ENCODE measurements around the gene CDH8. TPM values are rescaled to one million over a fixed set of nuclear protein-coding genes. Genes with fewer than 3 reads are reported as not detected.

CDH8 gene
- total and polyA plus RNA-seq, 2 of the 4 experiments (the other 2 are of a cell fraction), result not detected

GRCh38 chr16:62046801-62047200 is 10.6 kb upstream of the CDH8 start:
- no peak overlapping the region for H2BK15ac ChIP-seq (ENCODE audit: low read depth, low read length)
- DNase-seq (no peak), ATAC-seq (ENCODE audit: low read depth) (no peak)
- H2AFZ ChIP-seq (replicated peaks; ENCODE audit: low read length, poor library complexity), result no peak overlapping the region
- BruUV-seq (replicated peaks), result no TSS peak
- dilution Hi-C loops (cut with HindIII; ENCODE audit: low sequenced_read_pairs, unreplicated experiment), result no loop called here
- no peak overlapping the region for H3K9ac ChIP-seq (ENCODE audit: low read depth, low read length)
- H3K79me1 ChIP-seq (ENCODE audit: low read depth in 1 of 2, low read length in 2 of 2), result no peaks in the 10 kb centered on the region
- no peak overlapping the region for H3K4ac ChIP-seq (ENCODE audit: low read depth, low read length)
- no peak overlapping the region for H2AK9ac ChIP-seq (replicated peaks; ENCODE audit: low read depth, low read length, poor library complexity)
- no peak overlapping the region for H4K8ac ChIP-seq (ENCODE audit: low read depth in 2 of 2, low read length in 2 of 2)
- H3K36me3 ChIP-seq (ENCODE audit: control insufficient read depth, insufficient read depth, low read length), result no peaks in the 10 kb centered on the region
- no peak overlapping the region for H3K23ac ChIP-seq (ENCODE audit: low read depth, low read length)
- H3K4me1 ChIP-seq (ENCODE audit: control insufficient read depth, insufficient read depth, low read length), result no peaks in the 10 kb centered on the region
- no peak overlapping the region for H3K14ac ChIP-seq (replicated peaks; ENCODE audit: low read depth, low read length)
- no peak overlapping the region for H2BK20ac ChIP-seq (ENCODE audit: low read depth, low read length)
- H4K20me1 ChIP-seq (ENCODE audit: insufficient read depth, low read length), result no peaks in the 10 kb centered on the region
- H3K56ac ChIP-seq (ENCODE audit: extremely low read depth, insufficient read depth, low read length), result no peak overlapping the region
- no peak overlapping the region for H2BK120ac ChIP-seq (ENCODE audit: low read depth, low read length)
- no CpG with 5 or more reads among the region's 1 CpG for WGBS, 2 experiments (ENCODE audit: extremely low coverage in 2 of 2, insufficient read length in 1 of 2)
- no peaks in the 10 kb centered on the region; the same call in 1 of the 2 replicates for H3K9me3 ChIP-seq (ENCODE audit: control insufficient read depth, insufficient read depth, low read length)
- H3K27me3 ChIP-seq (ENCODE audit: control insufficient read depth, insufficient read depth, low read length), result no peaks in the 10 kb centered on the region
- no peak overlapping the region for H3K18ac ChIP-seq (ENCODE audit: low read depth, low read length)
- no peak overlapping the region for H3K4me3 ChIP-seq (ENCODE audit: insufficient read depth, low read depth, low read length)
- intact Hi-C loops (cut with micrococcal nuclease), result no loop called here
- no peak overlapping the region for H4K91ac ChIP-seq (ENCODE audit: insufficient read depth, low read depth, low read length)
- TF ChIP-seq BHLHE40 (IDR thresholded peaks at IDR 0.05; ENCODE audit: low read depth, low read length) (no peak), POLR2A (IDR thresholded peaks at IDR 0.05; ENCODE audit: low read depth, low read length) (no peak), MXI1 (IDR thresholded peaks at IDR 0.05; ENCODE audit: borderline replicate concordance, low read depth, low read length) (no peak), RCOR1 (IDR thresholded peaks at IDR 0.05; ENCODE audit: insufficient replicate concordance, low read length) (no peak)
- TF ChIP-seq, protein P1, sequence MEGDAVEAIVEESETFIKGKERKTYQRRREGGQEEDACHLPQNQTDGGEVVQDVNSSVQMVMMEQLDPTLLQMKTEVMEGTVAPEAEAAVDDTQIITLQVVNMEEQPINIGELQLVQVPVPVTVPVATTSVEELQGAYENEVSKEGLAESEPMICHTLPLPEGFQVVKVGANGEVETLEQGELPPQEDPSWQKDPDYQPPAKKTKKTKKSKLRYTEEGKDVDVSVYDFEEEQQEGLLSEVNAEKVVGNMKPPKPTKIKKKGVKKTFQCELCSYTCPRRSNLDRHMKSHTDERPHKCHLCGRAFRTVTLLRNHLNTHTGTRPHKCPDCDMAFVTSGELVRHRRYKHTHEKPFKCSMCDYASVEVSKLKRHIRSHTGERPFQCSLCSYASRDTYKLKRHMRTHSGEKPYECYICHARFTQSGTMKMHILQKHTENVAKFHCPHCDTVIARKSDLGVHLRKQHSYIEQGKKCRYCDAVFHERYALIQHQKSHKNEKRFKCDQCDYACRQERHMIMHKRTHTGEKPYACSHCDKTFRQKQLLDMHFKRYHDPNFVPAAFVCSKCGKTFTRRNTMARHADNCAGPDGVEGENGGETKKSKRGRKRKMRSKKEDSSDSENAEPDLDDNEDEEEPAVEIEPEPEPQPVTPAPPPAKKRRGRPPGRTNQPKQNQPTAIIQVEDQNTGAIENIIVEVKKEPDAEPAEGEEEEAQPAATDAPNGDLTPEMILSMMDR (conservative IDR thresholded peaks at IDR 0.05; ENCODE audit: low read depth, low read length), result no peak
- no peak overlapping the region for H2BK5ac ChIP-seq (ENCODE audit: low read depth, low read length, poor library complexity, severe bottlenecking)
- ChIA-PET POLR2A (ENCODE audit: unreplicated experiment) (no interaction called here), CTCF (interaction anchor here (0.7 kb wide), 1 partner anchor 898 kb away, joined by 7 read pairs; no protein-coding TSS in a partner anchor)
- in situ Hi-C loops (cut with MboI; ENCODE audit: low sequenced_read_pairs), result no loop called here
- no peak overlapping the region for H3K27ac ChIP-seq (ENCODE audit: insufficient read depth, low read length)
- no peaks in the 10 kb centered on the region for H3K9me1 ChIP-seq (ENCODE audit: insufficient read depth, low read length)
- H4K5ac ChIP-seq (ENCODE audit: low read depth, low read length), result no peak overlapping the region
- no peak overlapping the region for H3K4me2 ChIP-seq (ENCODE audit: low read depth, low read length)
- no peak overlapping the region for H2AK5ac ChIP-seq (ENCODE audit: low read depth, low read length)
